ENCODE data around the gene MAT1A. TPM values are rescaled to one million over a fixed set of nuclear protein-coding genes. Genes with fewer than 3 reads are reported as not detected.

The MAT1A gene
- total RNA-seq, 1 donor from 2014 or later: 0.38 TPM

DNA sequence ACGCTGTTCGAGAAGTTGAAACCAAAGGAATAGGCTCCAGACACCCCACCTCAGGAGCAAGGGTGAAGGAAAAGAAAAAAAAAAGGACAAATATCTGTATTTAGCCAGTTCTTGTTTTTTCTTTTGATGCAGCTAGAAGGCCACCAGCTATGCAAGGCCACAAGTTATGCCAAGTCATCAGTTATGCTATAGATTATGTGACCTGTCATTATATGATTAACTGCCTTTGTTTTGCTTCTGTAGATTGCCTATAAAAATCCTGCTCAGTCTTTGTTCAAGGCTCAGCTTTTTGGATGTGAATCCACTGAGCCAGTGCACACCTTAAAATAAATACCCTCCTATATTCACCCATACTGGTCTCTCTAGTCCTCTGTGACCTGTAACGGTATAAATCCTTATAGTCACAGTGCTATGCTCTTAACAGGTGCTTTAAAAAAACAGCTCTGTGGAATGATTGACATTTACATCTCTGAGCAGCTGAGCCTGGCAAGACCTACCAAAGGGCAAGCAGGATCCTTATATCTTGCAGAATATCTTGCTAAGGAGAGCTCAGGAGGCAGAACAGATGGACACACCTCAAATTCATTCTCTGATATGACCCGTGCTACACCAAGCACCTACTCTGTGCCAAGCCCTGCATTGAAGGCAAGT, 20.4 kb downstream of the MAT1A start:
- TF ChIP-seq, protein P1, sequence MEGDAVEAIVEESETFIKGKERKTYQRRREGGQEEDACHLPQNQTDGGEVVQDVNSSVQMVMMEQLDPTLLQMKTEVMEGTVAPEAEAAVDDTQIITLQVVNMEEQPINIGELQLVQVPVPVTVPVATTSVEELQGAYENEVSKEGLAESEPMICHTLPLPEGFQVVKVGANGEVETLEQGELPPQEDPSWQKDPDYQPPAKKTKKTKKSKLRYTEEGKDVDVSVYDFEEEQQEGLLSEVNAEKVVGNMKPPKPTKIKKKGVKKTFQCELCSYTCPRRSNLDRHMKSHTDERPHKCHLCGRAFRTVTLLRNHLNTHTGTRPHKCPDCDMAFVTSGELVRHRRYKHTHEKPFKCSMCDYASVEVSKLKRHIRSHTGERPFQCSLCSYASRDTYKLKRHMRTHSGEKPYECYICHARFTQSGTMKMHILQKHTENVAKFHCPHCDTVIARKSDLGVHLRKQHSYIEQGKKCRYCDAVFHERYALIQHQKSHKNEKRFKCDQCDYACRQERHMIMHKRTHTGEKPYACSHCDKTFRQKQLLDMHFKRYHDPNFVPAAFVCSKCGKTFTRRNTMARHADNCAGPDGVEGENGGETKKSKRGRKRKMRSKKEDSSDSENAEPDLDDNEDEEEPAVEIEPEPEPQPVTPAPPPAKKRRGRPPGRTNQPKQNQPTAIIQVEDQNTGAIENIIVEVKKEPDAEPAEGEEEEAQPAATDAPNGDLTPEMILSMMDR (IDR thresholded peaks at IDR 0.05; ENCODE audit: insufficient read depth, low read length, poor library complexity, severe bottlenecking): no peak
- no peaks in the 10 kb centered on the region for H3K36me3 ChIP-seq (ENCODE audit: control insufficient read depth, insufficient read depth, low read length)
- no peak overlapping the region for H3K4me3 ChIP-seq (ENCODE audit: low read depth, low read length)
- H3K27me3 ChIP-seq (ENCODE audit: control insufficient read depth, insufficient read depth, low read length): no peaks in the 10 kb centered on the region
- no peak for DNase-seq (ENCODE audit: low read depth)

DNA sequence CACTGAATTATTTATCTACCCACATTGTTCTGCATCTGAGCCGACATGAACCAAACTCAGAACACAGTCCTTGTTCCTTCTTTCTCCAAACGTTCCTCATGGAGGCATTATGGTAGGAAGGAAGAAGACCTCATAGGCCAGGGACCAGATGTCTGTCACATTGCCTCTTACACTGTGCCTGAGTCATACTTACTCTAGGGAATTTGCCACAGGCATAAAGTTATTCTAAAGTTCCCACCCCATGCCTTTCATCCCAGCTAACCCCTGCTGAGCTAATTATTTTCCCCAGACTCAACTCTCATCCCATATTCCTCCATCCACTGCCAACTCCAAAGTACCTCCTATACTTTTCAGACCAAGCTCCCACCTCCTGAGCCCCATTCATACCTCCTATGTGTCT, 21.2 kb downstream of the MAT1A start:
- DNase-seq (ENCODE audit: low read depth): no peak
- TF ChIP-seq, protein P1 (IDR thresholded peaks at IDR 0.05; ENCODE audit: insufficient read depth, low read length, poor library complexity, severe bottlenecking): no peak
- Histone ChIP-seq H3K4me3 (ENCODE audit: low read depth, low read length) (no peak overlapping the region), H3K27me3 (ENCODE audit: control insufficient read depth, insufficient read depth, low read length) (peaks cover 2% of the 10 kb centered on the region), H3K36me3 (ENCODE audit: control insufficient read depth, insufficient read depth, low read length) (no peaks in the 10 kb centered on the region)

DNA sequence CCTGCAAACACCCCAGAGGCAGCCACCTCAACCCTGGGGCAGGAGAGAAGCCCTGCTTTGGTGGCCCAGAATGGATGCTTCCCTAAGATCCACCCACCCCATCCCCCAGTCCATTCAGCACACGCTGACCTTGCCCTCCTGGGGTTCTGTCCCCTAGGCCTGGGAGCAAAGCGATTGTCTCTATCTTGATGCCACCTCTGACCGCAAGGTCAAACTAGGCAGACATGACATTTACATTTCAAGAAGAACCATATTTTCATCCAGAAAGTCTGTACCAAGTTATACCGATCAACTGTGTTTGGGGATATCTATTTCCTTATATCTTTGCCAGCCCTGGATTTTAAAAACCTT, 23.0 kb downstream of the MAT1A start:
- DNase-seq (ENCODE audit: low read depth): no peak
- TF ChIP-seq, protein P1 (IDR thresholded peaks at IDR 0.05; ENCODE audit: insufficient read depth, low read length, poor library complexity, severe bottlenecking): no peak
- no peak overlapping the region for H3K4me3 ChIP-seq (ENCODE audit: low read depth, low read length)
- H3K36me3 ChIP-seq (ENCODE audit: control insufficient read depth, insufficient read depth, low read length): no peaks in the 10 kb centered on the region
- peaks cover 2% of the 10 kb centered on the region for H3K27me3 ChIP-seq (ENCODE audit: control insufficient read depth, insufficient read depth, low read length)

DNA sequence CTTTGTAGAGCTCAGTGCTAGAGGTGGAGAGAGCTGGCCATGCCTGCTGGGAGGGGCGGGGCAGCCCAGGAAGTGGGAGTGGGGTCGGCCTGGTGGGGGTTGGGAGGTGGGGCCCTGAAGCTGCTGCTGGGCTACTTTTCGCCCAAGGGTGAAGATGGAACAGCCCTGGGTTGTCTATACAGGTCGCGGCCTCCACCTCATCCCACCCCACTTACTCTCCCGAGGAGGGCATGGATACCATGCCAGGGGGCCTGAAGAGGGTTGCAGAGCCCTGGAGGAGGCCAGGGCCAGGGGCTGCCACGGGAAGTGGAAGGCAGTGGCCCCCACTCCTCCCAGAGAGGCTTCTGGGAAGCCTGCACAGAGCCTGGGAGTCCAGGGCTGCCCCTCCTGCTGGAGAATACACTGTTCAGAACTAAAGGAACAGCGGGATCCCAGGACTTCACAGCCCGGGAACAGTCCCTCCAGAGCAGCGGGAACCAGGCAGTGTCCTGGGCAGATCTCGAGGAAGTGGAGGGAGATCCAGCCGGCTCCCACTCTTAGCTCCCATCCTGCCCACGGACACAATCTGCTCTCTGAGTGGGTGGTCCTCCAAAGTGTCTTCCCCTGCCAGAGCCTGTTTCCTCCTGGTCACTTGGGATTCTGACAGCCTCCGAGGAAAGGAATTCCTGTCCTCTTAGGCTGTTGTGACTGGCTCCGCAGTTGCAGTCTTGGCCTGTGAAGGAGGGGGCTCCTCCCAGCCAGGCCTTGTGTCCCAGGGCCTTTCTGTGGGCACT, 23.5 kb downstream of the MAT1A start:
- Histone ChIP-seq H3K4me3 (ENCODE audit: low read depth, low read length) (no peak overlapping the region), H3K36me3 (ENCODE audit: control insufficient read depth, insufficient read depth, low read length) (no peaks in the 10 kb centered on the region), H3K27me3 (ENCODE audit: control insufficient read depth, insufficient read depth, low read length) (peaks cover 2% of the 10 kb centered on the region)
- TF ChIP-seq, protein P1 (IDR thresholded peaks at IDR 0.05; ENCODE audit: insufficient read depth, low read length, poor library complexity, severe bottlenecking): no peak
- DNase-seq (ENCODE audit: low read depth): no peak

DNA sequence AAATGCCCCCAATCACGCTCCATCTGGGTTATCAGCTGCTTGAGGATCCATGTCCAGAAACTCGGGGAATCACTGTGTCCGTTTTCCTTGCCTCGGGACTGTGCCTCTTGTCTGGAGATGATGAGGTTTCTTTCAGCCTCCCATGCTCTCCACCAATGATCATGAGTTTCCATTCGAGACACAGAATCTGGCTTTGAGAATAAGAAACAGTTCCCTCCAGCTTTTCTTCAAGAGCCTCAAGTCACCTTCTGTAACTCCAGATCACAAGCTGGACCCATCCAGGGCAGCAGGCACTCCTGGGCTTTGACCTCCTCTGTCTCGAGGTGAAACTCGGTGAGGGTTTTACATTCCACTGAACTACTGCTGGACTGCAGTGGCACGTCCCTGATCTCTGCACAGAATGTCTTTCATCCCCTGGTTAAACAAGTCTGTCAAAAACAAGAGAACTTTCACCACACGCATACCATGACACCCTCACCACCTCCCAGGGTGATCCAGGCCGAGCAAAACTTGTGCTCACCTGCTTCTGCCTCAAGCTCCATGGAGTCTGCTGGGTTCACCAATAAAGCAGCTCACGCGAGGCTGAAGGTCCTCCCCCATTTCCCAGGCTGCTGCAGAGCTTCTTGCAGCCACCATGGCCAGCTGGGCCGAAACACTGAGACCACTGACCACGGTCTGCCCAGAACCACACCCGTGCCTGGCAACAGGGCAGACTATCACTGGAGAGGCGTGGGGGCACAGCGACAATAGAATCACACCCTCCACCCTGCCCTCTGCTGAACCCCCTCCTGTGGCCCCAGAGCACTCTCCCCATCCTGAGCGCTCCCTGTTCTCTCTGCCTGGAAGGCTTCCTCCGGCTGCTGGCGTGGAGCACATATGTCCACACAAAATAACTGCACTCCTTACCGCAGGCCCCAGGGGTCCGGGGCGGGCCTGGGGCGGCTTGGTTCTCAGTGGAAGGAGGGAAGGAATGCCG, 25.1 kb downstream of the MAT1A start:
- DNase-seq (ENCODE audit: low read depth): no peak
- H3K4me3 ChIP-seq (ENCODE audit: low read depth, low read length): no peak overlapping the region
- peaks cover 2% of the 10 kb centered on the region for H3K27me3 ChIP-seq (ENCODE audit: control insufficient read depth, insufficient read depth, low read length)
- TF ChIP-seq, protein P1 (IDR thresholded peaks at IDR 0.05; ENCODE audit: insufficient read depth, low read length, poor library complexity, severe bottlenecking): no peak
- no peaks in the 10 kb centered on the region for H3K36me3 ChIP-seq (ENCODE audit: control insufficient read depth, insufficient read depth, low read length)
